Stimulated activated CD8-positive, alpha-beta memory T cell treated with anti-CD3 and anti-CD28 coated beads, Interleukin-4, amount 100 ng/mL, for 48 hours (primary cell): Measurements from ENCODE around the gene RAD1.
"Not testable (repeated sequence)": the region's sequence is repeated elsewhere in the genome, so short reads cannot be mapped to it uniquely, and the experiment has no call there.

Source experiments
- DNase-seq: peaks from one replicate; pipeline ENCODE4 v3.0.0-alpha.2; 2020

The RAD1 gene

GRCh38 chr5:34915139-34915855 is at the start of gene RAD1, which contains the start of gene BRIX1:
Gene RAD1, minus strand, starts transcription at chr5:34915504. Its CDS starts 612 bp downstream, at chr5:34914892.
Gene BRIX1, plus strand, starts transcription at chr5:34915711. Its CDS starts 28 bp downstream, at chr5:34915739.
- DNase-seq = peak; percentile 94

GRCh38 chr5:34959323-34959722 is 44.0 kb upstream of the RAD1 start:
- peak; percentile 30 for DNase-seq

GRCh38 chr5:34957857-34958690 is 42.8 kb upstream of the RAD1 start:
- DNase-seq = no peak

GRCh38 chr5:34957321-34957720 is 42.0 kb upstream of the RAD1 start:
- no peak for DNase-seq

- DNase-seq = no peak
Observed at GRCh38 chr5:34944460-34945047, 29.2 kb upstream of the RAD1 start.

GRCh38 chr5:34944044-34944443 is 28.7 kb upstream of the RAD1 start:
- no peak for DNase-seq

- no peak for DNase-seq
Observed at GRCh38 chr5:34941936-34942335, 26.6 kb upstream of the RAD1 start.

- no peak for DNase-seq
Observed at GRCh38 chr5:34932947-34933346, 17.6 kb upstream of the RAD1 start.

GRCh38 chr5:34930870-34931269 is 15.6 kb upstream of the RAD1 start:
- DNase-seq = no peak

- DNase-seq = no peak
Observed at GRCh38 chr5:34930462-34930844, 15.1 kb upstream of the RAD1 start.

- peak; percentile 83 for DNase-seq
Observed at GRCh38 chr5:34929720-34930461, 14.6 kb upstream of the RAD1 start.

- DNase-seq = peak; percentile 98
Observed at GRCh38 chr5:34929134-34929719, 13.9 kb upstream of the RAD1 start, which contains the start of gene DNAJC21. Gene DNAJC21, plus strand, starts transcription at chr5:34929559. Its CDS starts 261 bp downstream, at chr5:34929820.

GRCh38 chr5:34928267-34928666 is 13.0 kb upstream of the RAD1 start:
- DNase-seq = no peak

GRCh38 chr5:34927785-34928184 is 12.5 kb upstream of the RAD1 start:
- DNase-seq = no peak

- no peak for DNase-seq
Observed at GRCh38 chr5:34926318-34926888, 11.1 kb upstream of the RAD1 start.

- DNase-seq = no peak
Observed at GRCh38 chr5:34924462-34924765, 9.1 kb upstream of the RAD1 start.

GRCh38 chr5:34923694-34924461 is 8.6 kb upstream of the RAD1 start:
- peak; percentile 33 for DNase-seq

GRCh38 chr5:34923256-34923655 is 8.0 kb upstream of the RAD1 start:
- not testable (repeated sequence) for DNase-seq

GRCh38 chr5:34919077-34919476 is 3.8 kb upstream of the RAD1 start:
- no peak for DNase-seq

GRCh38 chr5:34918025-34918424 is 2.7 kb upstream of the RAD1 start:
- no peak for DNase-seq

GRCh38 chr5:34916518-34916917 is 1.2 kb upstream of the RAD1 start:
- no peak for DNase-seq

- peak; percentile 55 for DNase-seq
Observed at GRCh38 chr5:34915856-34916192, 520 bp upstream of the RAD1 start.
